Subcutaneous adipose tissue (tissue), 4 donors: ENCODE results near the gene MST1R. TPM values are rescaled to one million over a fixed set of nuclear protein-coding genes. Genes with fewer than 3 reads are reported as not detected.

ENCODE experiments used
- CTCF ChIP-seq: fragments of 450-650 bp; IDR thresholded peaks from one replicate; pipeline ENCODE4 v1.5.1; 2016; ENCODE audit warnings: low read depth, mild to moderate bottlenecking, control low read depth, antibody characterized with exemption, moderate library complexity
- total RNA-seq, 4 donors: library from RNA; depleted of rRNA; stranded (reverse); fragments of >200 nt; gene quantifications; one replicate each; pipeline ENCODE4 v1.1.0, GENCODE V29; 2016

Gene MST1R
- total RNA-seq, 4 donors from 2014 or later: 0.44 to 2.8 (median 0.51) TPM; not detected in 1

- TF ChIP-seq CTCF: no peak
Observed at GRCh38 chr3:49930922-49931321, 27.2 kb upstream of the MST1R start.

- TF ChIP-seq CTCF: no peak
Observed at GRCh38 chr3:49930168-49930690, 26.6 kb upstream of the MST1R start.

- TF ChIP-seq CTCF: no peak
Observed at GRCh38 chr3:49929291-49930167, 25.9 kb upstream of the MST1R start, which contains the start of gene MON1A. MON1A (minus strand) TSS chr3:49929811; CDS start chr3:49913346, 16,465 bp downstream.

GRCh38 chr3:49928481-49929017, 24.9 kb upstream of the MST1R start:
- no peak for TF ChIP-seq CTCF

- TF ChIP-seq CTCF: no peak
Observed at GRCh38 chr3:49927798-49928197, 24.1 kb upstream of the MST1R start.

GRCh38 chr3:49926117-49926728, 22.6 kb upstream of the MST1R start:
- no peak for TF ChIP-seq CTCF

GRCh38 chr3:49925485-49925884, 21.8 kb upstream of the MST1R start:
- no peak for TF ChIP-seq CTCF
